HCT116 (cell line): ENCODE data around the gene MUC13. TPM values are rescaled to one million over a fixed set of nuclear protein-coding genes. Genes with fewer than 3 reads are reported as not detected.

ENCODE experiments used
- ATAC-seq: fragments of 200-7000 bp; cut with Tn5 transposase; 2 replicates; pipeline ENCODE4 v1.9.1; 2020; ENCODE audit warnings: mild to moderate bottlenecking, moderate library complexity
- BruUV-seq: library from RNA; stranded (reverse); fragments of 400-500 nt; replicated peaks from 2 replicates; lab custom pipeline; 2021; lab: Mats Ljungman, UMichigan
- CTCF ChIA-PET: fragments of 300-600 bp; sonication (Branson Sonifier 250); formaldehyde crosslinking; loops from one replicate; lab custom pipeline; 2021; ENCODE audit warnings: antibody characterized with exemption; lab: Charles Lee
- POLR2A ChIA-PET: fragments of 300-600, 350-600 bp; sonication (Branson Sonifier 250); formaldehyde crosslinking; loops from one replicate; lab custom pipeline; 2021; ENCODE audit warnings: antibody characterized with exemption; lab: Charles Lee
- RAD21 ChIA-PET, 2 experiments: fragments of 300-600 bp; sonication (Branson Sonifier 250); formaldehyde crosslinking; loops; one replicate each; lab custom pipeline; 2023; ENCODE audit warnings: low total read pairs in 2 of 2; ENCODE audit not compliant: uncharacterized antibody in 2 of 2, unreplicated experiment in 2 of 2, low non-redundant PET in 1 of 2; lab: Charles Lee
- DNase-seq: peaks from one replicate; pipeline ENCODE4 v3.0.0-alpha.2; 2010; ENCODE audit warnings: low read depth, low spot score
- H2AFZ ChIP-seq: fragments of 200-600 bp; shearing (Covaris generic), sonication (generic); 2 replicates; pipeline ENCODE4 v1.6.1; 2017; ENCODE audit warnings: low read depth, mixed run types, mixed read lengths, antibody characterized with exemption, low read length; ENCODE audit not compliant: poor library complexity, severe bottlenecking
- H3K27ac ChIP-seq: 2 replicates; pipeline ENCODE4 v1.5.1; 2012; ENCODE audit warnings: low read depth, low read length
- H3K27me3 ChIP-seq: fragments of 200-600 bp; sonication (generic); 2 replicates; pipeline ENCODE4 v1.6.1; 2016; ENCODE audit warnings: mixed run types, low read length, mixed read lengths; ENCODE audit not compliant: insufficient read depth
- H3K36me3 ChIP-seq, 2 experiments: fragments of 200-500 bp in 1 of 2; fragments of 200-600 bp in 1 of 2; sonication (Bioruptor generic) in 1 of 2; sonication (generic) in 1 of 2; 2 replicates each; pipeline versions ENCODE4 v1.5.1 to v1.6.1; 2014 to 2016; ENCODE audit warnings: low read length in 2 of 2, inconsistent platforms in 1 of 2, mixed read lengths in 1 of 2, mixed run types in 1 of 2; ENCODE audit not compliant: insufficient read depth in 2 of 2, control insufficient read depth in 1 of 2
- H3K4me1 ChIP-seq, 2 experiments: fragments of 200-600 bp in 1 of 2; sonication (generic) in 1 of 2; 2 replicates each; pipeline versions ENCODE4 v1.5.1 to v1.6.1; 2012 to 2017; ENCODE audit warnings: low read length in 2 of 2, inconsistent platforms in 1 of 2, mild to moderate bottlenecking in 1 of 2, mixed read lengths in 1 of 2, mixed run types in 1 of 2, moderate library complexity in 1 of 2; ENCODE audit not compliant: insufficient read depth in 2 of 2, control insufficient read depth in 1 of 2
- H3K4me2 ChIP-seq: fragments of 200-600 bp; sonication (generic); 2 replicates; pipeline ENCODE4 v1.6.1; 2017; ENCODE audit warnings: mixed run types, low read length, mixed read lengths
- H3K4me3 ChIP-seq, 2 experiments: fragments of 200-600 bp in 1 of 2; sonication (generic) in 1 of 2; replicated peaks in 1 of 2; 2 replicates each; pipeline ENCODE4 v1.5.1; 2011 to 2016; ENCODE audit warnings: low read length in 2 of 2, control low read depth in 1 of 2, low read depth in 1 of 2, mild to moderate bottlenecking in 1 of 2, mixed read lengths in 1 of 2, mixed run types in 1 of 2
- H3K79me2 ChIP-seq: fragments of 200-600 bp; sonication (generic); 2 replicates; pipeline ENCODE4 v1.6.1; 2017; ENCODE audit warnings: mild to moderate bottlenecking, mixed run types, low read length, moderate library complexity, mixed read lengths; ENCODE audit not compliant: insufficient read depth
- H3K9ac ChIP-seq: fragments of 200-600 bp; sonication (generic); 2 replicates; pipeline ENCODE4 v1.6.1; 2016; ENCODE audit warnings: low read length, mixed read lengths
- H3K9me2 ChIP-seq: fragments of 200-600 bp; sonication (generic), shearing (Covaris generic); 2 replicates; pipeline ENCODE4 v1.6.1; 2017; ENCODE audit warnings: mixed run types, mild to moderate bottlenecking, moderate library complexity; ENCODE audit not compliant: insufficient read depth
- H3K9me3 ChIP-seq, 2 experiments: fragments of 200-500 bp in 1 of 2; fragments of 200-600 bp in 1 of 2; sonication (Bioruptor generic) in 1 of 2; sonication (generic) in 1 of 2; 2 replicates each; pipeline ENCODE4 v1.6.1; 2014 to 2017; ENCODE audit warnings: low read length in 2 of 2, mixed read lengths in 2 of 2, inconsistent platforms in 1 of 2, low read depth in 1 of 2, mild to moderate bottlenecking in 1 of 2, mixed run types in 1 of 2, moderate library complexity in 1 of 2; ENCODE audit not compliant: control insufficient read depth in 1 of 2, insufficient read depth in 1 of 2
- H4K20me1 ChIP-seq: fragments of 200-600 bp; sonication (generic), shearing (Covaris generic); 2 replicates; pipeline ENCODE4 v1.6.1; 2017; ENCODE audit warnings: mixed run types, mild to moderate bottlenecking, moderate library complexity; ENCODE audit not compliant: insufficient read depth
- CBX3 ChIP-seq: IDR thresholded peaks from 2 replicates; pipeline ENCODE4 v1.6.1; 2012; ENCODE audit warnings: low read depth
- EGR1 ChIP-seq: IDR thresholded peaks from 2 replicates; pipeline ENCODE4 v1.6.1; 2012; ENCODE audit warnings: low read depth
- ELF1 ChIP-seq: IDR thresholded peaks from 2 replicates; pipeline ENCODE4 v1.6.1; 2012; ENCODE audit warnings: low read depth, borderline replicate concordance
- EZH2phosphoT487 ChIP-seq: fragments of 200-600 bp; IDR thresholded peaks from 2 replicates; pipeline ENCODE4 v1.6.1; 2018; ENCODE audit warnings: antibody characterized with exemption, borderline replicate concordance
- FOSL1 ChIP-seq: IDR thresholded peaks from 2 replicates; pipeline ENCODE4 v1.6.1; 2012; ENCODE audit warnings: low read depth
- JUND ChIP-seq: IDR thresholded peaks from 2 replicates; pipeline ENCODE4 v1.6.1; 2012
- MAX ChIP-seq: IDR thresholded peaks from 2 replicates; pipeline ENCODE4 v1.6.1; 2012
- POLR2AphosphoS5 ChIP-seq: IDR thresholded peaks from 2 replicates; pipeline ENCODE4 v1.6.1; 2011; ENCODE audit warnings: mild to moderate bottlenecking, low read depth, low read length, moderate library complexity
- RAD21 ChIP-seq: IDR thresholded peaks from 2 replicates; pipeline ENCODE4 v1.6.1; 2012; ENCODE audit warnings: low read depth, mild to moderate bottlenecking
- REST ChIP-seq: IDR thresholded peaks from 2 replicates; pipeline ENCODE4 v1.6.1; 2012; ENCODE audit warnings: low read depth
- SIN3A ChIP-seq: IDR thresholded peaks from 2 replicates; pipeline ENCODE4 v1.6.1; 2012; ENCODE audit warnings: low read depth
- SP1 ChIP-seq: IDR thresholded peaks from 2 replicates; pipeline ENCODE4 v1.6.1; 2012; ENCODE audit warnings: low read depth
- TCF7L2 ChIP-seq: IDR thresholded peaks from 2 replicates; pipeline ENCODE4 v1.7.0; 2011; ENCODE audit warnings: borderline replicate concordance, inconsistent platforms; ENCODE audit not compliant: insufficient read depth, insufficient read length; ENCODE audit errors: extremely low read depth
- YY1 ChIP-seq: IDR thresholded peaks from 2 replicates; pipeline ENCODE4 v1.6.1; 2011; ENCODE audit warnings: low read length, low read depth, moderate library complexity, mild to moderate bottlenecking; ENCODE audit not compliant: insufficient replicate concordance; ENCODE audit errors: extremely low read depth
- ZBTB33 ChIP-seq: IDR thresholded peaks from 2 replicates; pipeline ENCODE4 v1.6.1; 2011; ENCODE audit warnings: mild to moderate bottlenecking, low read length, moderate library complexity; ENCODE audit not compliant: insufficient replicate concordance; ENCODE audit errors: extremely low read depth
- intact Hi-C: fragments of 100-400 bp; cut with micrococcal nuclease; formaldehyde crosslinking; loops from 2 replicates; pipeline ENCODE4 v1.10.0; 2022
- total RNA-seq: library from RNA; stranded (reverse); gene quantifications from one replicate; pipeline ENCODE4 v1.2.1, GENCODE V29; 2021; ENCODE audit not compliant: unreplicated experiment
- TF ChIP-seq, protein P1 (sequence below), 3 experiments: fragments of 200-600 bp in 1 of 3; sonication (generic) in 1 of 3; IDR thresholded peaks in 2 of 3; conservative IDR thresholded peaks in 1 of 3; 2 replicates each; pipeline ENCODE4 v1.5.1; 2012 to 2017; ENCODE audit warnings: low read depth in 2 of 3, low read length in 2 of 3, antibody characterized with exemption in 1 of 3, borderline replicate concordance in 1 of 3, control low read depth in 1 of 3, mild to moderate bottlenecking in 1 of 3, mixed read lengths in 1 of 3, mixed run types in 1 of 3, moderate library complexity in 1 of 3; ENCODE audit not compliant: insufficient read depth in 1 of 3

MUC13 gene
- total RNA-seq, 1 experiment from 2014 or later: 0.44 TPM

DNA sequence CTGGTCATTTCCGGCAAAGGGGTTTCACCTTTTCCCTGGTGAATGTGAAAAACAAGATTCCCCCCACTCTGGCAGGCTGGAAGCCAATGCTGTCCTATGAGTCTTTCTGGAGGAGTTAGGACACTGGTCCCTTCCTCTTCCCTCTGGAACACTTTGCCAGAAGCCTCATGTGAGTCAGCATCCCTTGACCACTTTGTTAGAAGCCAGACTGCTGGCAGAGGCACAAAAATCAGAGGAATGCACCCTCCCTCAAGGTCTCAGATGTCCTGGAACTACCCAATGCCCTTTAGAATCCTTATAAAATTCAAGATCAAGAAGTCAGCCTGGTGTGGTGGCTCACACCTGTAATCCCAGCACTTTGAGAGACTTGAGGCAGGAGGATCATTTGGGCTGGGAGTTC lies 74.0 kb downstream of the MUC13 start:
- peaks cover 16 to 42% of the 10 kb centered on the region in 2 experiments for H3K4me1 ChIP-seq

More for the DNA sequence above, 74.0 kb downstream of the MUC13 start:
- Histone ChIP-seq H2AFZ (no peak overlapping the region), H3K27me3 (no peaks in the 10 kb centered on the region), H3K9ac (0 out of 2 replicates have a peak overlapping the region, but pooled peaks have one; percentile 5), H3K36me3 (0 out of 4 replicates have a peak, but pooled peaks cover 0 to 3% of the 10 kb centered on the region in 2 experiments), H4K20me1 (no peaks in the 10 kb centered on the region)
- TF ChIP-seq EZH2phosphoT487 (no peak), POLR2AphosphoS5 (peak; percentile 47; the same call in 1 of the 2 replicates), ZBTB33 (no peak), EGR1 (no peak), YY1 (no peak), SP1 (peak; percentile 73), TCF7L2 (peak; percentile 47), JUND (peak; percentile 76), SIN3A (peak; percentile 43; the same call in 1 of the 2 replicates), ELF1 (no peak), MAX (peak; percentile 45; the same call in 1 of the 2 replicates), CBX3 (peak; percentile 49; the same call in 1 of the 2 replicates), RAD21 (0 out of 2 replicates have a peak, but pooled peaks have one; percentile 16), FOSL1 (peak; percentile 68; the same call in 1 of the 2 replicates), REST (no peak)
- TF ChIP-seq, protein P1, sequence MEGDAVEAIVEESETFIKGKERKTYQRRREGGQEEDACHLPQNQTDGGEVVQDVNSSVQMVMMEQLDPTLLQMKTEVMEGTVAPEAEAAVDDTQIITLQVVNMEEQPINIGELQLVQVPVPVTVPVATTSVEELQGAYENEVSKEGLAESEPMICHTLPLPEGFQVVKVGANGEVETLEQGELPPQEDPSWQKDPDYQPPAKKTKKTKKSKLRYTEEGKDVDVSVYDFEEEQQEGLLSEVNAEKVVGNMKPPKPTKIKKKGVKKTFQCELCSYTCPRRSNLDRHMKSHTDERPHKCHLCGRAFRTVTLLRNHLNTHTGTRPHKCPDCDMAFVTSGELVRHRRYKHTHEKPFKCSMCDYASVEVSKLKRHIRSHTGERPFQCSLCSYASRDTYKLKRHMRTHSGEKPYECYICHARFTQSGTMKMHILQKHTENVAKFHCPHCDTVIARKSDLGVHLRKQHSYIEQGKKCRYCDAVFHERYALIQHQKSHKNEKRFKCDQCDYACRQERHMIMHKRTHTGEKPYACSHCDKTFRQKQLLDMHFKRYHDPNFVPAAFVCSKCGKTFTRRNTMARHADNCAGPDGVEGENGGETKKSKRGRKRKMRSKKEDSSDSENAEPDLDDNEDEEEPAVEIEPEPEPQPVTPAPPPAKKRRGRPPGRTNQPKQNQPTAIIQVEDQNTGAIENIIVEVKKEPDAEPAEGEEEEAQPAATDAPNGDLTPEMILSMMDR (IDR thresholded peaks at IDR 0.05 in 2 of 3, conservative IDR thresholded peaks at IDR 0.05 in 1 of 3; ENCODE audit: borderline replicate concordance in 1 of 3, insufficient read depth in 1 of 3, low read depth in 2 of 3, low read length in 2 of 3): no peak
- TF ChIP-seq, all 23 proteins: peak for 9
- intact Hi-C loops: no loop called here
- ATAC-seq (peak; percentile 98), DNase-seq (peak; percentile 80)
- peak overlapping the region in 1 of 2 experiments; percentile 15; a peak in 1 of 4 replicates for H3K4me3 ChIP-seq
- H3K4me2 ChIP-seq: peak overlapping the region; percentile 61
- ChIA-PET POLR2A (no interaction called here), CTCF (no interaction called here), RAD21 (no interaction called here)
- H3K27ac ChIP-seq: peak overlapping the region; percentile 36; the same call in 1 of the 2 replicates
- H3K9me2 ChIP-seq: no peaks in the 10 kb centered on the region
- H3K9me3 ChIP-seq: no peaks in the 10 kb centered on the region
- BruUV-seq: no TSS peak
- no peaks in the 10 kb centered on the region; the same call in 1 of the 2 replicates for H3K79me2 ChIP-seq
